B cell (primary cell): ENCODE data around the gene ELFN1. TPM values are rescaled to one million over a fixed set of nuclear protein-coding genes. Genes with fewer than 3 reads are reported as not detected.

ENCODE experiments used
- ATAC-seq: fragments of 200-7000 bp; cut with Tn5 transposase; one replicate; pipeline ENCODE4 v1.10.0; 2021; ENCODE audit warnings: low read depth, mild to moderate bottlenecking, moderate number of reproducible peaks, moderate library complexity
- CTCF ChIA-PET: fragments of 350-600 bp; sonication (Branson Sonifier 250); formaldehyde crosslinking; loops from one replicate; lab custom pipeline; 2021; ENCODE audit warnings: antibody characterized with exemption, inconsistent platforms; lab: Charles Lee
- POLR2A ChIA-PET: fragments of 350-600 bp; sonication (Branson Sonifier 250); formaldehyde crosslinking; loops from one replicate; lab custom pipeline; 2021; ENCODE audit warnings: antibody characterized with exemption; lab: Charles Lee
- DNase-seq: peaks from one replicate; pipeline ENCODE4 v3.0.0; 2013
- H2AFZ ChIP-seq: 2 replicates; pipeline ENCODE4 v1.6.1; 2012; ENCODE audit warnings: mild to moderate bottlenecking, low read depth, low read length; ENCODE audit not compliant: insufficient read depth, poor library complexity, severe bottlenecking
- H3K27ac ChIP-seq, 2 donors: 1 replicate in 1 of 2; 2 replicates in 1 of 2; pipeline ENCODE4 v1.5.1; 2012 to 2013; ENCODE audit warnings: low read length in 2 of 2, mild to moderate bottlenecking in 2 of 2, moderate library complexity in 1 of 2
- H3K27me3 ChIP-seq, 4 experiments: fragments of 200-600 bp in 1 of 4; sonication (generic) in 1 of 4; replicated peaks in 1 of 4; 1 replicate in 2 of 4; 2 replicates in 2 of 4; pipeline versions ENCODE4 v1.6.1 to v1.7.0; 2013 to 2016; ENCODE audit warnings: low read length in 3 of 4, mild to moderate bottlenecking in 2 of 4, mixed read lengths in 1 of 4, moderate library complexity in 1 of 4; ENCODE audit not compliant: insufficient read depth in 4 of 4, control insufficient read depth in 3 of 4; ENCODE audit errors: control extremely low read depth in 1 of 4
- H3K36me3 ChIP-seq, 2 experiments: replicated peaks in 1 of 2; 1 replicate in 1 of 2; 2 replicates in 1 of 2; pipeline versions ENCODE4 v1.6.1 to v1.7.1; 2013; ENCODE audit warnings: low read length in 1 of 2; ENCODE audit not compliant: insufficient read depth in 2 of 2, control insufficient read depth in 1 of 2; ENCODE audit errors: control extremely low read depth in 1 of 2, extremely low read depth in 1 of 2
- H3K4me1 ChIP-seq, 2 donors: fragments of 200-600 bp in 1 of 2; sonication (generic) in 1 of 2; 1 replicate in 1 of 2; 2 replicates in 1 of 2; pipeline versions ENCODE4 v1.5.1 to v1.6.1; 2013 to 2017; ENCODE audit warnings: low read length in 2 of 2; ENCODE audit not compliant: control insufficient read depth in 2 of 2, insufficient read depth in 2 of 2
- H3K4me2 ChIP-seq: replicated peaks from 2 replicates; pipeline ENCODE3; 2012; ENCODE audit warnings: mild to moderate bottlenecking, low read depth, low read length; ENCODE audit not compliant: poor library complexity, severe bottlenecking
- H3K4me3 ChIP-seq, 5 experiments: fragments of 200-600 bp in 1 of 5; sonication (generic) in 1 of 5; 1 replicate in 3 of 5; 2 replicates in 2 of 5; pipeline versions ENCODE4 v1.5.1 to v1.7.0; 2011 to 2016; ENCODE audit warnings: low read length in 4 of 5, mild to moderate bottlenecking in 4 of 5, low read depth in 2 of 5, control low read depth in 1 of 5, moderate library complexity in 1 of 5; ENCODE audit not compliant: insufficient read depth in 1 of 5; ENCODE audit errors: control extremely low read depth in 1 of 5, extremely low read depth in 1 of 5
- H3K79me2 ChIP-seq: fragments of 200-600 bp; sonication (generic); one replicate; pipeline ENCODE4 v1.6.0; 2016; ENCODE audit warnings: low read length; ENCODE audit not compliant: control insufficient read depth, insufficient read depth
- H3K9ac ChIP-seq: fragments of 200-600 bp; sonication (generic); 2 replicates; pipeline ENCODE4 v1.6.1; 2017; ENCODE audit warnings: mild to moderate bottlenecking, low read length, moderate library complexity
- H3K9me3 ChIP-seq, 3 donors: one replicate each; pipeline versions ENCODE4 v1.6.1 to v1.7.1; 2013; ENCODE audit warnings: low read length in 2 of 3; ENCODE audit not compliant: control insufficient read depth in 2 of 3, insufficient read depth in 1 of 3; ENCODE audit errors: control extremely low read depth in 1 of 3
- H4K20me1 ChIP-seq: 2 replicates; pipeline ENCODE4 v1.6.0; 2012; ENCODE audit warnings: mild to moderate bottlenecking, low read length; ENCODE audit not compliant: insufficient read depth, control insufficient read depth, poor library complexity, severe bottlenecking
- H3K27ac Mint-ChIP-seq: one replicate; pipeline ENCODE4 v1.8.0; 2021; ENCODE audit warnings: mixed read lengths
- H3K27me3 Mint-ChIP-seq: one replicate; pipeline ENCODE4 v1.8.0; 2021; ENCODE audit warnings: mixed read lengths
- H3K4me1 Mint-ChIP-seq: one replicate; pipeline ENCODE4 v1.8.0; 2021; ENCODE audit warnings: mixed read lengths
- H3K4me3 Mint-ChIP-seq: one replicate; pipeline ENCODE4 v1.8.0; 2021; ENCODE audit warnings: mixed read lengths
- H3K9me3 Mint-ChIP-seq: one replicate; pipeline ENCODE4 v1.8.0; 2022; ENCODE audit warnings: mixed read lengths; ENCODE audit not compliant: insufficient read depth
- EZH2 ChIP-seq: IDR thresholded peaks from 2 replicates; pipeline ENCODE4 v1.6.1; 2012; ENCODE audit warnings: borderline replicate concordance, low read depth, mild to moderate bottlenecking, moderate library complexity, low read length; ENCODE audit not compliant: insufficient read depth, poor library complexity, severe bottlenecking
- WGBS: methylation state at CpG from one replicate; pipeline ENCODE4 v1.1.5; 2013; ENCODE audit warnings: missing lambda C conversion rate; ENCODE audit not compliant: insufficient coverage; 5-methylcytosine and 5-hydroxymethylcytosine counted together
- intact Hi-C: fragments of 100-400 bp; cut with micrococcal nuclease; formaldehyde crosslinking; loops from one replicate; pipeline ENCODE4 v1.10.0; 2022
- polyA plus RNA-seq: library from polyadenylated mRNA; depleted of rRNA; stranded (reverse); fragments of >200 nt; gene quantifications from 2 replicates; pipeline ENCODE4 v1.2.3, GENCODE V29; 2012
- total RNA-seq, 2 donors: library from RNA; stranded (reverse); fragments of 120-200 nt in 1 of 2; gene quantifications; 1 replicate in 1 of 2; 2 replicates in 1 of 2; pipeline versions ENCODE4 v1.2.3 to v1.2.4, GENCODE V29; 2013 to 2022
- TF ChIP-seq, protein P1 (sequence below): fragments of 200-600 bp; IDR thresholded peaks from one replicate; pipeline ENCODE4 v1.8.0; 2022; ENCODE audit warnings: antibody characterized with exemption, mild to moderate bottlenecking

Gene ELFN1
- total and polyA plus RNA-seq, 2 donors (not counting 1 experiment from before 2014, with no cell fraction given), result 0.12 TPM; not detected in 1

DNA sequence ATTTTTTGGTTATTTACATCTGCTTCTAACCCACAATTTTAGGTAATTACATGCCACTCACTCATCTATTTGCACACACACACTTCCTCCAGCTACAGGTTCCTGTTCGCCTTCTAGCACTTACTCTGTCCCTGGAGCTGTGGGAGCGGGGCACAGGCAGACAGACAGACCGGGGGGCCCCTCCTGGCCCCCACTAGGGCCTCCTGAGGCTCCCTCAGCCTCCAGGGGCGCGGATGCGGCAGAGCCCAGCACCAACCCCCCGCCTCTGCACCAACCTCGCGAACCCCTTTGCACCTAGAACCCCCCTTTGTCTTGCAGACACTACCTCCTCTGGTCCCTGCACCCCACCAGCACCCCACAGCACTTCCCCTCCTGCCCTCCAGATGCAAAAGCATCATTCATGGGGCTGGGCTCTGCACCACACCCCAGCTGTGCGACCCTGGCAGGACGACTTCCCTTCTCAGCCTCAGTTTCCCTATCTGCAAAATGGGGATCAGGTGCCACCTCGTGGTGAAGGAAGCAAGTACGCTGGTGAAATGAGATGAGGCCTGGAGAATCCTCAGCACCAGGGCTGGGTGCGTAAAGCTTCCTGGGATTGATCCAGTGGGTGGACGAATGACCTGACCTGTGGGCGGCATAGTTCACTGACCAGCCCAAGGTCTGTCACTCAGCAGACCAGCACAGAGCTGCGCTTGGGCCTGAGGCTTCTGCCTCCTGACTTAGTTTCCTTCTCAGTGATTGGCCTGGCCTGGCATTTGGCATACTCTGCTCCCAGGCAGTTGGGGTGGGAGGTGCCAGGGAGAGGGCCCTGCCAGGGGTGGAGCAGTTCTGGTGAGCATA lies 37.9 kb downstream of the ELFN1 start:
- 50% methylated on average over 17 of the region's 17 CpGs for whole genome bisulfite sequencing
- ChIA-PET POLR2A (no interaction called here), CTCF (no interaction called here)
- Histone ChIP-seq H3K4me2 (no peak overlapping the region), H4K20me1 (no peaks in the 10 kb centered on the region), H3K36me3 (no peaks in the 10 kb centered on the region), H3K9me3 (peaks cover 2 to 50% (median 13%) of the 10 kb centered on the region in 3 donors), H3K27ac (no peak overlapping the region), H3K9ac (no peak overlapping the region), H3K27me3 (peaks cover 0 to 7% (median 0%) of the 10 kb centered on the region in 4 experiments), H3K4me3 (no peak overlapping the region), H3K79me2 (no peaks in the 10 kb centered on the region), H2AFZ (no peak overlapping the region), H3K4me1 (no peaks in the 10 kb centered on the region)
- H3K9me3 Mint-ChIP-seq, result no peaks in the 10 kb centered on the region
- H3K4me3 Mint-ChIP-seq, result no peak overlapping the region
- TF ChIP-seq EZH2, result no peak
- TF ChIP-seq, protein P1, sequence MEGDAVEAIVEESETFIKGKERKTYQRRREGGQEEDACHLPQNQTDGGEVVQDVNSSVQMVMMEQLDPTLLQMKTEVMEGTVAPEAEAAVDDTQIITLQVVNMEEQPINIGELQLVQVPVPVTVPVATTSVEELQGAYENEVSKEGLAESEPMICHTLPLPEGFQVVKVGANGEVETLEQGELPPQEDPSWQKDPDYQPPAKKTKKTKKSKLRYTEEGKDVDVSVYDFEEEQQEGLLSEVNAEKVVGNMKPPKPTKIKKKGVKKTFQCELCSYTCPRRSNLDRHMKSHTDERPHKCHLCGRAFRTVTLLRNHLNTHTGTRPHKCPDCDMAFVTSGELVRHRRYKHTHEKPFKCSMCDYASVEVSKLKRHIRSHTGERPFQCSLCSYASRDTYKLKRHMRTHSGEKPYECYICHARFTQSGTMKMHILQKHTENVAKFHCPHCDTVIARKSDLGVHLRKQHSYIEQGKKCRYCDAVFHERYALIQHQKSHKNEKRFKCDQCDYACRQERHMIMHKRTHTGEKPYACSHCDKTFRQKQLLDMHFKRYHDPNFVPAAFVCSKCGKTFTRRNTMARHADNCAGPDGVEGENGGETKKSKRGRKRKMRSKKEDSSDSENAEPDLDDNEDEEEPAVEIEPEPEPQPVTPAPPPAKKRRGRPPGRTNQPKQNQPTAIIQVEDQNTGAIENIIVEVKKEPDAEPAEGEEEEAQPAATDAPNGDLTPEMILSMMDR, result no peak
- ATAC-seq (no peak), DNase-seq (no peak)
- no peak overlapping the region for H3K27ac Mint-ChIP-seq
- H3K27me3 Mint-ChIP-seq, result peaks cover 3% of the 10 kb centered on the region
- no peaks in the 10 kb centered on the region for H3K4me1 Mint-ChIP-seq
- intact Hi-C loops, result no loop called here

DNA sequence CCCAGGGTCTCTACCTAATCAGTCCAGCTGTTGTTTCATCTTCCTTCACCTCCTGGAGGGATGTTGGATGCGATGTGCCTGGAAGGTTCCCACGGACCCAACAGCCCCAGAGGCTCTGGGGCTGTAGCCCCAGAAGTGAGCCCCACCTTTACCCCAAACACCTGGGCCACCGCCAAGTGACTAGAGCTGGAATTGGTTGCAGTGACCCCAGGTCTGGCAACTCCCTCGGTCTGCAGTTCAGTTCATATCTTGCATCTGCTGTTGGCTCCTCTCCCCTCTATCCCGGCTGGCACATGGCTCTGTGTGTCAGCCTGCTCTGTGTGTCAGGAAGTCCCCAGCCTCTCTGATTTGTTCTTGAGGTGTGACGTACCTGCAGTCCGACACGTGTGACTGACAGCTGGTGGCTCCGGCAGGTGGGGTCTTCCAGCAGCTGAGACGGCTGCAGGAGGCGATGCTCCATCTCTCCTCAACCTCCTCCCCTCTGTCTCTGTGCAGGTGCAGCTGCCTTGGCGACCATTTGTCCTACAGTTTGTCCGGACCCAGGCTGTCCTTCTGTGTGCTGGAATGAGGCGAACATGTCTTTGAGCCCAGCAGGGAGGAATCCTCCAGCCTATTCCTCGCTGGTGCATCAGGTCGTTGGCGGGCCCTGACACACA lies 38.6 kb downstream of the ELFN1 start:
- Histone ChIP-seq H3K4me3 (no peak overlapping the region), H3K9me3 (peaks cover 2 to 45% (median 13%) of the 10 kb centered on the region in 3 donors), H3K36me3 (no peaks in the 10 kb centered on the region), H3K9ac (no peak overlapping the region), H3K4me1 (no peaks in the 10 kb centered on the region), H3K27ac (no peak overlapping the region), H3K4me2 (no peak overlapping the region), H2AFZ (no peak overlapping the region), H3K79me2 (no peaks in the 10 kb centered on the region), H4K20me1 (no peaks in the 10 kb centered on the region), H3K27me3 (peaks cover 0 to 7% (median under 1%) of the 10 kb centered on the region in 4 experiments)
- H3K27me3 Mint-ChIP-seq, result peaks cover 5% of the 10 kb centered on the region
- no peak for TF ChIP-seq EZH2
- TF ChIP-seq, protein P1, result no peak
- no peak overlapping the region for H3K27ac Mint-ChIP-seq
- H3K4me3 Mint-ChIP-seq, result no peak overlapping the region
- 96% methylated on average over 16 of the region's 17 CpGs for WGBS
- POLR2A ChIA-PET, result no interaction called here
- no peaks in the 10 kb centered on the region for H3K9me3 Mint-ChIP-seq
- DNase-seq (no peak), ATAC-seq (no peak)
- CTCF ChIA-PET, result no interaction called here
- intact Hi-C loops, result no loop called here
- H3K4me1 Mint-ChIP-seq, result no peaks in the 10 kb centered on the region
